Effector CD8-positive, alpha-beta T cell (primary cell): ENCODE measurements around the gene NFILZ.
"Not testable (repeated sequence)": the region's sequence is repeated elsewhere in the genome, so short reads cannot be mapped to it uniquely, and the experiment has no call there.

Experiments used
- DNase-seq: peaks from one replicate; lab custom pipeline; 2025; lab: John Stamatoyannopoulos, UW

NFILZ gene

GRCh38 chr19:8611391-8611876 lies 19.0 kb upstream of the NFILZ start:
- no peak for DNase-seq

- no peak for DNase-seq
Observed at GRCh38 chr19:8611877-8612806, 18.3 kb upstream of the NFILZ start.

- no peak for DNase-seq
Observed at GRCh38 chr19:8612807-8613171, 17.6 kb upstream of the NFILZ start.

- no peak for DNase-seq
Observed at GRCh38 chr19:8614455-8614854, 16.0 kb upstream of the NFILZ start.

- DNase-seq = no peak
Observed at GRCh38 chr19:8615024-8615423, 15.4 kb upstream of the NFILZ start.

GRCh38 chr19:8615813-8616596 lies 14.4 kb upstream of the NFILZ start:
- peak; percentile 48 for DNase-seq

GRCh38 chr19:8616861-8617260 lies 13.6 kb upstream of the NFILZ start:
- DNase-seq = no peak

- not testable (repeated sequence) for DNase-seq
Observed at GRCh38 chr19:8617325-8617724, 13.1 kb upstream of the NFILZ start.

GRCh38 chr19:8617984-8618383 lies 12.4 kb upstream of the NFILZ start:
- DNase-seq = no peak

GRCh38 chr19:8618751-8619150 lies 11.7 kb upstream of the NFILZ start:
- DNase-seq = no peak

GRCh38 chr19:8622886-8623285 lies 7.5 kb upstream of the NFILZ start:
- not testable (repeated sequence) for DNase-seq

GRCh38 chr19:8626842-8627241 lies 3.6 kb upstream of the NFILZ start:
- no peak for DNase-seq

GRCh38 chr19:8629184-8629583 lies 1.2 kb upstream of the NFILZ start:
- no peak for DNase-seq

- no peak for DNase-seq
Observed at GRCh38 chr19:8630796-8631424, 477 bp downstream of the NFILZ start.

- DNase-seq = no peak
Observed at GRCh38 chr19:8631425-8631819, 989 bp downstream of the NFILZ start.

- DNase-seq = no peak
Observed at GRCh38 chr19:8635422-8635821, 5.0 kb downstream of the NFILZ start.

GRCh38 chr19:8637070-8637469 lies 6.6 kb downstream of the NFILZ start:
- not testable (repeated sequence) for DNase-seq

GRCh38 chr19:8638078-8638619 lies 7.7 kb downstream of the NFILZ start:
- DNase-seq = no peak

GRCh38 chr19:8639821-8640401 lies 9.5 kb downstream of the NFILZ start:
- DNase-seq = no peak

- no peak for DNase-seq
Observed at GRCh38 chr19:8640402-8641004, 10.1 kb downstream of the NFILZ start.

- DNase-seq = no peak
Observed at GRCh38 chr19:8641221-8641907, 10.9 kb downstream of the NFILZ start.
